Stimulated activated CD8-positive, alpha-beta memory T cell treated with anti-CD3 and anti-CD28 coated beads, Interleukin-12 subunit alpha, Interleukin-12 subunit beta, amount 100 ng/mL, for 24 hours (primary cell): ENCODE results near the gene TMEM117.
"Not testable (repeated sequence)": the region's sequence is repeated elsewhere in the genome, so short reads cannot be mapped to it uniquely, and the experiment has no call there.

Experiments used
- DNase-seq: peaks from one replicate; pipeline ENCODE4 v3.0.0-alpha.2; 2020; ENCODE audit errors: extremely low read depth

TMEM117 gene

DNA sequence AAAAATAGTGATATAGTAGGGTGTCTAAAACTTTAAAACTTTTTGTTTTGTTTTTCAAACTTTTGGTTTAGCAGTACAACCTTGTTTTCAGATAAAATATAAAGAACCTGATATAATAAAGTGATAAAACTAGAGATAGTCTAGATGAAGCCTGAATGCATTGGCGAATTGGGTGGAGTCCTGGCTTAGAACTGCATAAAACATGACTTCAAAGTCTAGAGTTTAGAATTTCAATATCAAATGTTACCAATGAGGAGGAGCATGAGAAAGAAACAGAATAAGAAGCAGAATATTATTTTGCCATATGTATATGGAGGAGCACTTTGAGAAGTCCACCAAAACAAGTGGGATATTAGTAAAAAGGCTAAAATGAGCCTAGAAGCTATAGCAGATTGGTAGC lies 263.6 kb downstream of the TMEM117 start:
- DNase-seq, result no peak

DNA sequence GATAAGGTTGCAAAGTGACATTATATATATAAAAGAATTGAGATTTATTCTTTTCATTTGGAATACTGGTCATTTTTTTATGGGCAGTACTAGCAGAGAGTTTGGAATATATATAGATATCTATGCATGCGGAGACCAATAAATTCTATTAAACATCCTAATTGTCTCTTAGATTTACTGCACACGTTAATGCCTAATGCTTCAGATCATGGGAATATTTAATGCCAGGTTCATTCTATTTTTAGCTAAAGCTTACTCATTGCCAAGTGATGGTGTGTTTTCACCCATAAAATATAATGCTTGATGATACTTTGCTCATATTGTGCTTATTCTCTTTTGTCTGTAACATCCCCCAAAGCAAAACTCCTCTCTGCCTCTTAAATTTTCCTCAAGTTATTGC lies 264.4 kb downstream of the TMEM117 start:
- DNase-seq, result no peak

DNA sequence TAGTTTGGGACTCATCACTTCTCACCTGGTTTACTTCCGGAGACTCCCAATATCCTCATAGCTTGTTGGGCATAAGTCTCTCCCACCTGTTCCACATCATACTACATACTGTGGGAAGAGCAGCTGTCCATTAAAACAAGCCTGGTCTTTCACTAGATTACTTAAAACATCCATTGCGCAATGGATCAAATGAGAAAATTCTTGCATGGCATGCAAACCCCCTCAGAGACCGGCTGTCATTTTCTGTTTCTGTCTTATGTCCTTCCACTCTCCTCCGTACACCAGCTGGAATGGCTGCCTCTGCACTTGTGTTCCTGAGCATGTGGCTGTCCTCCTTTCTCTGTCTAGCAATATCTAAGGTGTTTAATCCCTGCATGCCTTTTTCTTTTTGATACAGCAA lies 265.6 kb downstream of the TMEM117 start:
- DNase-seq, result no peak

DNA sequence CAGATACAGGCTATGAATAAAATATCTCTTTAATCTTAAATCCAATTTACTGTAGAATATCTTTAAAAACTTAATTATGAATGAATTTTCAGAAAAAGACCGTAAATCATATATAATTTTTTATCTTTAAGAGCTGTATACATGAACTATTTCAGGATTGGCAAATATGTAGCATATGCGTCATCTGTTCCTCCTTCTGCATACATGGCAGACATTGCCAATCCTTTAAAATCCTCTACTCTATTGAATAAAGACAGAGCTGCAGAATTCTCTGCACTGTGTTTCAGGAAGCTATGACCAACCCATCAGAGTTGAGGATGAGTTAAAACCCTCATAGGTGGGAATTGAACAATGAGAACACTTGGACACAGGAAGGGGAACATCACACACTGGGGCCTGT lies 279.0 kb downstream of the TMEM117 start:
- no peak for DNase-seq

DNA sequence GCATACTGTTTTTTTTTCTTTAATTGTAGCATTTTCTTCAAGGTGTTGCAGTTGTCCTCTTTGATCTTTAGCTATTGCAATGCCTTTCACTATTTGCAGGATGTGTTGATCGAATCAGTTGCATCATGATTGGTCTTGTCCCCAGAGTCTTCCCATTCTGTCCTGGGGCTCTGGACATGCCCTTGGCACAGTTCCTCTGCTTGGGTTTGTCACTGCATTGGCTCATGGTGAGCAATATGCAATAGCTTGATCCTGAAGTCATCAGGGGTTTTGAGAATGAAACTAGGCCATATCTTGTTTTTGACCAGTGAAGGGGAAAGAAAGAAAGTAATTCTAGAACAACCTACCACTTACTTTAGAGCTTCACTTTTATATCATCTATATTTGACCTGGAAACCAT lies 281.5 kb downstream of the TMEM117 start:
- DNase-seq, result no peak

DNA sequence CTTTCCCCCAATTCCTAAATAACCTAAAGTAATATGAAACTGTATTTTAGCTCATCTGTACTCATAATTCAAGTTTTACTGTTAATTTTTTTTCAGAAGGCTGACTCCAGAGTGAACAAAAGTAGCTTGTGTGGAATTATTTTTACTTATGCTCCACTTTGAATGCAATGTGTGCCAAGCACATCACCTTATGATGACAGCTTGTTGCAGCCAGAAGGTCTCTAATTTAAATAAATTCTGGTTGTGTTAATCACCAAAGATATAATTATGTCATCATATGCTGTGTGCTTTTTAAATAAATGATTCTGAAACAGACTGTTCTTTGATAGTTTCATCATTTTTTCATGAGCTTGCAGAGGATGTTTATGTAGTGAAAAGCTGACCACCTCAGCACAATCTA lies 283.1 kb downstream of the TMEM117 start:
- no peak for DNase-seq

DNA sequence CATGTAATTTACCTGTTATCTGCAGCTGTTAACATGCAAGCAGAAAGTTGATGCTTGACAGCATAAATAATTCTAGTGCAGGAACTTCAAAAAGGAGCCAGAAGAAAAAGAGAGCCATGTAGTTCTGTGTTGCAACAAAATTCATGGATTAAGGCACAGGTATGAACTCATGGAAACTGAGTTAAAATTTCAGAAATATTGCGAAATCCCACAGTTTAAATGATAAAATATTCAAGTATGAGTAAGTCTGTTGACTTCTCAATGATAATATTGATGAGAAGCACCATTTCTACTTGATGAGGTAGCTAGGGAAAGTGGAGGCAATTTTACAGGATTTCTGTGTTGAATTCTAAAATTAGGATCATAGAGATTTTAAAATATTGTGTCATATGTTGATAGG lies 290.9 kb downstream of the TMEM117 start:
- DNase-seq, result no peak

DNA sequence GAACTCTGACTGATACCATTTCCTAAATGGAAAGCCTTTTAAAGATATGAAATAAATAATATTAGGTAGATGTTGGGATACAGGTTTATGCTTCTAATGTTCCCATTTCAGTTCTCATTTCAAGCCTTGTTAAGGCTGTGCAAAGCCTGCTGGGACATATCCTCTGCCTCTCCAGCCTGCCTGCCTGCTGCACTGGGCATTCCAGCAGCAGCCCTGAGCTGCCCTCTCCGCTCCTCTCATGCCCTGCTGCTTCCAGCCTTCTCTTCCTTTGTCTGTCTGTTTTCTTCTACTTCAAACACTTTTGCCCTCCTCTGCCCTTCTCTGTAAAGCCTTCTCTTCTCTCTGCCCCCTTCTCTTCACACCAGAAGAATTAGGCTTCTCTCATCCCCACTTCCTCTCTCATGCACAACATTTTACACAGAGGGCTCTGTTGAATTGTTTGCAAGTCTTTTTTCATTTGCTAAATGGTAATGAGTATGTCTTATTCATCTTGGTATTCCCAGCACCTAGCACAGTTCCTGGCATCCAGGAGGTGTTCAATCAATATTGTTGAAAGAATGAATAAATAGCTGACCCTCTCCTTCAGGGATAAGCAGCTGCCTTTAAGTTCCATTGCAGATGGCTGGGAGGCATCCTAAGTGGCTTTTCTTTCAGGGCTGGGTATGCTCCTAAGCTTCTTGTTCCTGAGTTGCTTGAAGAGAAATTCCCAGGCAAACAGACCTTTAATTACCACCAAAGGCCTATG lies 292.3 kb downstream of the TMEM117 start:
- no peak for DNase-seq

DNA sequence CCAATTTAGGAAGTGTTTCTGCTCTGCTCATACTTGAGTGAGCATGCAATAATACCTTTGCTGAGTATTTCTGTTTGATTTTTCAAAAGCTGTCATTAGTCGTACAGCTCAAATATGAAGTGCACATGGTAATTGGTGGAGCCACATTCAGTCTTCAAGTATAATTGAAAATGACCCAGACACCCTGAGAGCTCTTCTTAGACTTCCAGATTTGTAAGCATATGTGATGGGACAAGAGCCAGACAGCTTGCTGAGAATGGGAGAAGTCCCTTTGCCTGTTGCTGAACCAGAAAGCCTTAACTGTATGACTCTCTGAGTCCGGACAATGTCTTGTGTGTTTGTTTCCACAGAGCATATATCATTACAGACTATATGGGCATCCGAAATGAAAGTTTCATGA lies 307.3 kb downstream of the TMEM117 start:
- DNase-seq, result no peak

DNA sequence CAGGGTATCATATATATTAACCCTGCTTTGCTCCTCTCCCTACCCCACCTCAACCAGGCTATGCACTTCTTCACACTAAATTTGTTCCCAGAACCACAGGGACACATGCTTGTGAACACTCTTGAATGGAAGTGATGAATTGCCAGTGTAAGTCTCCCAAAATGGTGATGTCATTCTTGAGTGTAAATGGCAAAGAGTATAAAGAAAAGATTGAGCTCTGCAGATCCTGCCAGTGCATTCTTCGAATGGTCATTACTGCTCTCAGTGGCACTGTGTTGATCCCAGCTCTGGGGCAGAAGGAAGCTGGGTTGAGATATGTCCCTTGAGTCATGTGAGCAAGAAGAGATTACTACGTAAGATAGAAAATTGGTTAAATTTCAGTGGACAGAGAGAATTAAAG lies 313.1 kb downstream of the TMEM117 start:
- DNase-seq, result no peak

DNA sequence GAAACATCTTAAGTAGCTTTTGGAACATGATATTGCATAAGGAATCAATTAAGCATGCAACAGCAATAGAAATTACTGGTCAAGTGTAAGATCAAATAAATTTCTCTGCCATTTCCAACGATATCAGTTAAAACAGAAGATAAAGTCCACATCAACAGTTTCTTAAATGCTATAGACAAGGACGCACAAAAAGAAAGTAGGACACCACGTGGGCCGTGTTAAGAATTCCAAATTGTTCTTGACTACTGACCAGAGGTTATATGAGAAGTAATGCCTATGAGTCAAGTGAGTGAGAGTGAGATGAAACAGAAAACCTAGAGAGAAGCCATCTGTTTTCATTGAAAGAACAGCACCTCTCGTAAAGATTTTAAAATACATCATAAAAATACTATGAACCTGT lies 318.2 kb downstream of the TMEM117 start:
- no peak for DNase-seq

DNA sequence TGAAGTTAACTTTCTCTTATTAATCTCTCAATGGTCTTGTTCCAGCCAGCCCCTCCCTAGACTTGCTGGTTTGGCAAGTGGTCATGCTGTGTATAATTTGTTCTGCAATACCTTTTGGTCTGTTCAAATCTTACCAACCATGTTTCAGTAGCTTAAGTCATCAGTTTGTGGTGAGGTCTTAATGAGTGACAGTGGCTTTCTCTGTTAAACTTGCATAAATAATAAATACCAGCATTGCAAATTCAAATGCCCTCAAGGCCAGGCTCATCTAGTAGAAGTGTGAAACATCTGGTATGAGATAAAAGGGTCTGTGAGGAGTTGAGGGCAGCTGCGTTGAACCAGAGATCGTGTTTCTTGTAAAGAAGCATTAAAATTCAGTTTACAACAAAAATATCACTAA lies 319.5 kb downstream of the TMEM117 start:
- no peak for DNase-seq

DNA sequence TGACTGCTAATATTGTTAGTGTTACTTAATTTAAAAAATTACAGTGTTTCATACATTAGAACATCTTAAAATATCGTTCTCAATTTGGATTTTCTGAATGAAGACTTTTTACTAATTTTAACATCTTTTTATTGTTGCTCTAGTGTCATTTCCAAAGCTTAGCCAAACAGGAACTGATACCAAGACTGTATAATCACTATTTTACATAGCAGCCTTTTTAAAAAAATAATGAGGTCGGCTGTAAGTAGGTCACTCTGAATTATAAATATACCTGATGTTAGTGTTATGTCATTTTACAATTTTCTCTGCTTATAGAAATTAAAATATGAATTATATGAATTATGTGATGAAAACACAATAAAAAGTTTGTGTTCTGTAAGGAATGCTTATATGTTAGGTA lies 321.5 kb downstream of the TMEM117 start:
- no peak for DNase-seq

DNA sequence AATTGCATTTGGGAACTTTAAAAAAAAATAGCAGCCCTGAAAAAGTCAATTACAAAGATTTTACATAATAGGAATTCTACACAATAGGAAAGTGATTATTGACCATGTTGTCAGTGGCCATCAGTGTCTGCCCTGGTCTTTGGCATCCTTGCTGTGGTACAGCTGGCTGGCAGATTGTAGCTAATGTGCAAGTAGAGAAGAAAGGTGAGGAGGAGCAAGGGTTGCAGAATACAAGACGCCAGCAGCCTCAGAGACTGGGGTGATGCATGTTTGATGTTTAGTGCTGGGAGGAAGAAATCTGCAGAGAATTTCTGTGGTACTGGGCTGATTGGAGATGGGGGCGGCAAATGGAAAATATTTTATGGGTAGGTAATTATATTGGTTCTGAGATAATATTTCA lies 322.9 kb downstream of the TMEM117 start:
- DNase-seq, result no peak

DNA sequence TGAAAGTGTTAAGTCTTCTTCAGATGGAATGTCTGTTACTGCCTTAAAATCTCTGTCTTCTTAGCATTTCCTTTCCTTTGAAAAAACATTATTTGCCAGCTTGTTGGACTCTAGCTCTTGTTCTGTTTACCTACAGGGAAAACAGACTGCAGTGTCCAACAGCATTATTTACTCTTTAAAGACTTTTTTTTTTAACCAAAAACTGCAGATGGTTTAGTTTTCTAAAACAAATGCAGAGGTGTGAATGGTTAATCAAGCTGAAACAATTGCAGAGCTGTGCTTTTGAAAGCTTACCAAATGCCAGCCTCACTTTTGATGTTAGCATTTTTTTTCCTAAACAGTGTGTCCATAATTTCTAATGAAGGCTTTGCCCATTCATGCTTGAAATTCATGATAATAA lies 323.3 kb downstream of the TMEM117 start:
- DNase-seq, result no peak

DNA sequence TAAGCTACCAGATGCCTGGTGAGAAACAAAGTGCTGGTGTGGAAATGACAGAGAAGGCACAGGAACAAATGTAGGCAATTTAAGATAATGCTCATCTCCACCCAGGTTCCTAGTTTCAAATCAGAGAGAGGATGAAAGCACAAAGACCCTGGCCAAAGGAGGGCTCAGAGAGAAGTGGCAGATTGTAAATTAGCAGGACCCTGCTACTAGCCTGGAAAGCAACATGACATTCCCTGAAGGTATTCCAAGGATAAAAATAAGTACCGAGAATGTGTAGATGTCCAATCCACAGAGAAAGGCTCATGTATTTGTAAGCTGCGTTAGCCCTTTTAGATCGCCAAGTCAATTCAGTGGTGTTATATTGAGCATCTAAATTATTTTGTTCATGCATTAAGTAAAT lies 324.0 kb downstream of the TMEM117 start:
- no peak for DNase-seq

DNA sequence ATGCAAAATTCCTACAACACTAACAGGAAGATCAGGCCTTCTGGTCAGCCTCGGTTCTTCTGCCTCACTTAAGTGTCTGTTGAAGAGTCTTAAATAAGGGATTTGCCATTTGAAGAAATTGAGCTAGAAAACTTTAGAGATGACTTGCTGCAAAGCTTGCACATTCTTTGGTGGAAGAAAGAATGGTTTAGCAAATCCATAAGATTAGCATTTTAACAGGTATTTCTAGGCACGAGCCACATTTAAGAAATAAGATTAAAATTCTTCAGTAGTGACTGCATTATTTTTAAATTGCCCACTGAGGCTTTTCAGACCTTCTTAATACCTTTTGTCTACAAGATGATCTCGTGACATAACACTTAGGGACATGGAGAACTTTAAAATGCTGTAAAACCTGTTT lies 327.1 kb downstream of the TMEM117 start:
- DNase-seq, result no peak

DNA sequence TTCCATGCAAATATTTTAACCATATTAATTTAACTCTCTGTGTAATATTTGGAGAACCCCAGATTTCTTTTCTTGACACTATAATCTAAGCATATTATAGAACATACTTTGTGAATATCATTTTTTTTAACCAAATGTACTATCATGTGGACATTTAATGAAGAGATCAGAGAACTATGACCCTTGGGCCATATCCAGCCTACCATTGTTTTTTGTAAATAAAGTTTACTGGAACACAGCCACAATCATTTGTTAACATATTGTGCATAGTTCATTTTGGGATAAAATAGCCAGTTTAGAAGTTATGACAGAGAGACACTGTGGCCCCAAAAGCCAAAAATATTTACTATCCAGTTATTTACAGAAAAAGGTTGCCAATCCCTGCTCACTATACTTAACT lies 338.2 kb downstream of the TMEM117 start:
- no peak for DNase-seq

DNA sequence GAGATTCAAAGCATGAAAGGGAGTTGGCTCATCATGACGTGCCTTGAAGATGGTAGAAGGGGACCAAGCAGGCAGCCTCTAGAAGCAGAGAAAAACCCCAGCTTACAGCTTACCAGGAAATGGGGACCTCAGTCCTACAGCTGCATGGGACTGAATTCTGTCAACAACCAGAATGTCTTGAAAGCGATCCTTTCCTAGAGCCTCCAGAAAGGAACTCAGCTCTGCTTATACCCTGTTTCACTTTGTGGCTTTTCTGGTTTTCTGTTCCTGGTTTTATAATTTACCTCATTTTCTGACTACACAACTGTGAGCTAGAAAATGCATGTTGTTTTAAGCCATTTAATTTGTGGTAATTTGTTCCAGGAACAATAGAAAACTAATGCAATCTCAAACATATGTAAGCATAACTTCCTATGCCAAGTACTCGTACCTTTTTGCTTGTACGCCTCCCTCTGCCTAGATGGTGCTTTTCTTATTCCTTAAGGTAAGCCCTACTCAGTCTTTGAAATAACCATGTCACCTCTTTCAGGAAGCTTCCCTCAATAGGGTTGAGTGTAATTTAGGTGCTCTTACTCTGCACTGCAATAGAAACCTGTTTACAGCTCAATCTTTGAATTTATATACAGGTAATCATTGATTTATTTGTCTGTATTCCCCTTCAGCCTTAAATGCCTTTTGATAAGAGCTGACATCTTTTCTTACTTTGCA lies 348.8 kb downstream of the TMEM117 start:
- no peak for DNase-seq

DNA sequence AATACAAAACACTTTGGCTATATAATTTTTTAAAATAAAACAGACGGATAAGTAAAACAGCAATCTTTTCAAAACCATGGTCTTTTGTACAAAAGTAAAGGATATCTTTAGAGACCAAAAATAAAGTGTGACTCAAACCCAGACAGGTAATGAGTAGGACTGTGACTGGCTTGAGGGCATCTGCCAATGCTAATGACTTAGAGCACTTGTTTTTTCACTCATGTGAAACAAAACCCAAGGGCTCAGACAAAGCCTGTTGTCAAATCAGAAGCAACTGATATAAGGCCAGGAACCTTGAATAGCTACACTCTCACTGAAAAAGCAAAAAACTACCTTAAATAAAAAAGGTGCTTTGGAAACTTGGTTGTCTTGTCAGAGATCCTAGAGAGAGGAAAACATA lies 357.4 kb downstream of the TMEM117 start:
- no peak for DNase-seq

DNA sequence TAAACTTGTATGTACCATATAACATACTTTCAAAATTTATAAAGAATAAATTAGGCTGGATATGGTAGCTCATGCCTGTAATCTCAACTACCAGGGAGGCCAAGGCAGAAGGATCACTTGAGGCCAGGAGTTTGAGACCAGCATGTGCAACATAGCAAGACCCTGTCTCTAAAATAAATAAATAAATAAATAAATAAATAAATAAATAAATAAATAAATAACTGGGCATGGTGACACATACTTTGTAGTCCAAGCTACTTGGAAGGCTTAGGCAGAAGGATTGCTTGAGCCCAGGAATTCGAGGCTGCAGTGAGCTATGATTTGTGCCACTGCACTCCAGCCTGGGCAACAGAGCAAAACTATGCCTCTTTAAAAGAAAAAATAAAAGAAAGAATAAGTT lies 359.8 kb downstream of the TMEM117 start:
- not testable (repeated sequence) for DNase-seq

DNA sequence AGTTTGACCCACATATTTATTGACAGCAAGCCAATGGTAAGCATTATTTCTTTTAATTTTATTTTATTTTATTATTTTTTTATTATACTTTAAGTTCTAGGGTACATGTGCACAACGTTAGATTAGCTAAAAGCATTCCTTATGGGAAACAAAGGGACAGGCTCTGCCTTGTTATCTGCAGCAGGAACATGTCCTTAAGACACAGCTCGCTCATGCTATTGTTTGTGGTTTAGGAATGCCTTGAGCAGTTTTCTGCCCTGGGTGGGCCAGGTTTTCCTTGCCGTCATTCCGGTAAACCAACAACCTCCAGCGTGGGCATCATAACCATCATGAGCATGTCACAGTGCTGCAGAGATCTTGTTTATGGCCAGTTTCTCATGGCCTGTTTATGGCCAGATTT lies 370.2 kb downstream of the TMEM117 start:
- no peak for DNase-seq

DNA sequence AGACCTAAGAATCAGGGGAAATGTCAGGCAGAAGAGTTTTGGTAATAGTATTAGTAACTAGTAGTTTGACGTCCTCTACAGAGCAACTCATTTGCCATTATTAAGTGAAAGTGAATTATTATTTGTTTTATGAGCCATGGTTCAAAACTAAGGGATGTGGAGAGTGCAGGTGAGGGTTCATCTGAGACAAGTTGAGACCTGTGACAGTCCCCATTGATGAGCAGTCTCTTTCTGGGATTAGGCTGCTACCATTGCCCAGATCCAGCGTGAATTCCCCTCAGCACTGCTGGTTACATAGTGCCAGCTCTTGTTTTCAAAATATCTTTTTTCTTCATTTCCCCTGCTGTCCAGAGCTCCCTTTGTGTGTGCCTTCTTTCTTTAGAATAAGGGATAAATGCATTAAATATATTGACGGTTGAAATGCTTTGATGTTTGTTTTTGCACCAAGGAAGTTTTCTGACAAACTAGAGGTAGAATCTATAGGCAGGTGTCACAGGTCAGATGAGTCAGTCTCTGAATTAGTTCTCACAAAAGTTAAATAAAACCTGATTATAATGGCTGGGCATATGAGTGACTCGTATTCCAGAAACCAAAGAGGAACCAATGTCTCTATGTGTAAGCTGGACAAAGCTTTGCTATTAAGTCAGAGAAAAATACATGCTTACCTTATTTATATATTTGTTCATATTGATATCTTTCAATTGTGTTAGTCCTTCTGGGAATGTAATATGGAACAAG lies 381.4 kb downstream of the TMEM117 start:
- DNase-seq, result no peak
